Stimulated activated CD8-positive, alpha-beta memory T cell treated with anti-CD3 and anti-CD28 coated beads, Interleukin-15, amount 100 ng/mL, for 4 hours (primary cell): ENCODE measurements around the gene GBF1.

Experiments
- DNase-seq, 2 donors: peaks; one replicate each; pipeline ENCODE4 v3.0.0-alpha.2; 2020; ENCODE audit warnings: low read depth in 2 of 2

The GBF1 gene

DNA sequence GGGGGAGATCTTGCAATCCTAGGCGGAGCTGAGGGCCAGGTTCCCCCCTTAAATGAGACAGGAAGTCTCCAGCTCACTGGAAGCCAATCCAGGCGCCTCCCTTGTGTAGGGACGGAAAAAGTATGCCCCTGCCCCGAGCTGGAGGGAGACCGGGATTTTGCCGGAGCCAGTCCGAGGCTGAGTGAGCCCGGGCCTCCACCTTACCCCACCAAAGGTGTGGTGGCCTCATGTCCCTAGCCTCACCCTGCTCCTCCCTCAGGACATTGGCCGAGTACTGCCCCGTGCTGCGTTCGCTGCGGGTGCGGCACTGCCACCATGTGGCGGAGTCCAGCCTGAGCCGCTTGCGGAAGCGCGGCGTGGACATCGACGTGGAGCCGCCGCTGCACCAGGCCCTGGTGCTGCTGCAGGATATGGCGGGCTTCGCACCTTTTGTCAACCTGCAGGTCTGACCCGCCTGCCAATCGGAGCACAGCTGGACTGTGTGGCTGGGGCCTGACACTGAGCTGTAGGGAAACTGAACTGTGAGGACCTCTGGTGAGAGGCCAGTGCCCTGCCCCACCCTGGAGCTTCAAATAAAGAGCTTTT lies 177.3 kb downstream of the GBF1 start:
- no peak for DNase-seq

DNA sequence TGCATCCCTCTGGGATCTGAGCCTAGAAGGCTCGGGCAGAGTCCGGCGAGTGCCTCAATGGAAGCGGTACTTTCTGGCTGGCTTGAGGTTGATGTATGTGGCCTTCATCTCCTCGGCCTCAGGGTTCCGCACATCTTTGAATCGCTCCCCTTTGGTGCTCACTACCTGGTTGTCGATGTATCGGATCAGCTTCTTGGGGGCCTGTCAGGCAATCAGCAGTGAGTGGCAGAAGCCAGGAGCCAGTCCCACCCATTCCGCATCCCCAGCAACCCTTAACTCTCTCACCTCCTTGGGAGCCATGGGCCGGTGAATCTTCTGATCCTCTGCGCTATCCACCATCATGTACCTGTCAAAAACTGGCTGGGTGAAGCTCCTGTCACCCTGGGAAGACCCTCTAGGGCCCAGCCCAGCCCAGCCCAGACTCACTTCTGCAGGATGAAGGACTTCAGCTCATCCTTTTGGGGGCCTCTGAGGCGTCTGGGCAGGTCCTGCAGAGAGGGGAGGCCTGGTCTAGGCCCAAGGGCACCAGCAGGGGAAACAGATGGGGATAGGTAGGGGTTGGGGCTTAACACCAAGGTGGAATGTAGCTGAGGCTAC lies 178.1 kb downstream of the GBF1 start:
- DNase-seq, result no peak

DNA sequence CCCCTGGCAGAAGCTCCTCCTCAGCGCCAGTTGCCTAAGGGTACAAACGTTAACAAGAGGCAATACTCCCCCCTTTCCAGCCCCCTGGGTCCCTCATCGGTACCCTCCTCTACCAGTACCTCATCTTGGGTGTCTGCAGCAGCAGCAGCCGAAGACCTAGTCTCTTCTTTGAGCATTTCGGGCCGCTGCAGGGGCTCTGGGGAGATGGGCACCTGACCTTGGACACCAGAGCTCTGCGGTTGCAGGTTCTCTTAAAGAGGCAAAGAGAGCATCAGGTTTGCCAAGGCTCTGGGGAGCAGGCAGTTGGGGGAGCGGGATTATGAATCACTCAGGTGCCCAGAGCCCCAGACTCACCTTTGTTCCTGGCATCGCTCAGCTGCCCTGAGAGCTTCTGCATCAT lies 178.8 kb downstream of the GBF1 start:
- DNase-seq, result no peak

DNA sequence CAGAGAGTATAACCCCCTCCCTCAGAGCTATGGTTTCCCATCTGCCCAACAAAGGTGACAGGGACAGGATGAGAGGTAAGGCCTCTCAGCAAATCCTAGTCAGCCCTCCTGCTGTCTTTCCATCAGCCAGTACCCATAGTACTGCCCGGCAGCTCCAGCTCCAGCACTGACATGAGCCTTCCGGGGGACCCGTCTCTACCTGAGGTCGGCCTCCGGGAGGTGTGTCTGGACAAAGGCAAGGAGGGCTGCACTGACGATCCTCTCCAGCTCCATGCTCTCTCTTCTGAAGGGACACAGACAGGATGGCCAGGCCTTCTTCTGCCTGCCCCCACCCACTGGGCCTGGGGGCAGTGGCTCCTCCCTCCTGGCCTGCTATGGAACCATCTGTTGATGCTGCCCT lies 179.6 kb downstream of the GBF1 start:
- DNase-seq, result no peak

DNA sequence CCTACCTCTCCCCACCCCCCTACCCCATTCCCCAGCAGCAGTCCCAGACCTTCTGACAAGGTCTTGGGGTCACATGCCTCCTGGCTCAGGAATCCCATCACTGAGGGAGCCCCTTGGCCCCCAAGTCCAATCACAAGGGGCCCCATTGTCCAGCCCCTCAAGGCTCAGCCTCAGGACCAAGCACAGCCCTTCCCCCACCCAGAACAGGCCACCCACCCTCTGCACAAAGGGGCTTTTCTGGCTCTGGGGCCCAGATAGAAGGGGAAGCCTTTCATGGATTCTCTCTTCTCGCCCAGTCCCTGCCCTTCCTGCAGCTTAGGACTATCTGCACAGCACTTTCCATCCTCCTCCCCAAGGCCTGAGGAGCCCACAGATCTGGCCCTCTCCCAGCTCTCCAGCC lies 180.1 kb downstream of the GBF1 start:
- no peak for DNase-seq

DNA sequence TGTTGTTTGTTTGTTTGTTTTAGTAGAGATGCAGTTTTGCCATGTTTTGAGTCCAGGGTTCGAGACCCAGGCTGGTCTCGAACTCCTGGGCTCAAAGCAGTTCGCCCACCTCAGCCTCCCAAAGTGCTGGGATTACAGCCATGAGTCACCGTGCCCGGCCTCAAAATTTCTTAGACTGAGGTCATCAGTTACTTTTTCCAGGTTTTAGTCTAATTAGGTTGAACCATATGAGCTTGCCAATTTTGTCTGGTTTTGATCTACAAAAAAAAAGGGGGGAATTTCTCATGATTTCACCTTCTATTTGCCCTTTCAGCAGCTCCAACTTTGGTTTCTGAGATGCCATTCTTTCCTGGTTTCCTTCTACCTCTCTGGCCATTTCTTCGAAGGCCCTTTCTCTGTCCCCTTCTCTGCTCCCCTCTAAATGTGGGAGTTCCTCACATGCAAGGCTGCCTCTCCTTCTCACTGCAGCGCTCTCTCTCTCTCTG lies 181.5 kb downstream of the GBF1 start:
- no peak for DNase-seq

DNA sequence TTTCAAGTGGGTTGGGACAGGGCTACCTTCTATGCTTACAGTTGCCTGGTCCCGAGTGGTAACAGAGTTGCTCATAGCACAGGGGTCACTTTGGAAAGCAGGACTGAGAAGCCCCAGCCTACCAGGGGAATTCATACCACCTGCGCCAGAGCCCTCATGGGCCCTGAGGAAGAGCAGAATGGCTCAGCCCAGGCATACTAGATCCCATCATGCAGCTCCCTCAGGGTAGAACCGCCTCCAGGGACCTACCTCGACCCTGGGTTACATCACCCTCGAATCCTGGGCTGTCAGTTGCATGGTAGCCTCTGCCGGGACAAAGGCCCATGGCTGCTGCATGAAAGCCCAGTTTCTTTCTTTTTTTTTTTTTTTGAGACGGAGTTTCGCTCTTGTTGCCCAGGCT lies 184.1 kb downstream of the GBF1 start:
- no peak for DNase-seq

DNA sequence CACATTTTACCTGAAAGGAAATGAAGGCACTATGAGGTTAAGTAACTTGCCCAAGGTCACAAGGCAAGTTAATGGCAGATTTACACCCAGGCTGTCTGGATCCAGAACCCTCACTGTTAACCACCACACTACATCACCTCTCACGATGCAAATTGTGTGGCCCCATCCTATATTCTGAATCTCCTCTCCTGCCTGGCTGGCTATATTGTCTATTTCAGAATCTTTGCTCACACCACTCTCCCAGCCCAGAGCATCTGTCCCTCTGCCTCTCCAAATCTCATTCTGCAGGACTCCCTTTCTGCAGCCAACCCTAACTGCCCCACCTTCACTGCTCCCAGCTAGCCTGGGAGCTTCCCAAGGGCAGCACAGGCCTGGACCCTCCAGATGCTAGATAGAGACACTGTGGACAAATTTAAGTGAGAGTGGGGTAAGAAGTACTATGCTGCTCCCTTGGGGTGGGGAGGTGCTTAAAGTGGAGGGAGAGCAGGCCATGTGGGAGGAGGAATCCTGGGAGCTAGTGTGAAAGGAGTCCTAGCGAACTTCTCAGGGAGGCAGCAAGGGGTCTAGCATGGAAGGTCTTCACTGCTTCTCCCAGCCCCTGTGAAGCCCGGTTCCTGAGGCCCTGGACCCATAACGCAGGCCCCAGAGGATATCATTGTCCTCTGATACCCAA lies 186.3 kb downstream of the GBF1 start:
- DNase-seq, result no peak
